Fibroblast of lung (primary cell): ENCODE results near the gene ACBD4. TPM values are rescaled to one million over a fixed set of nuclear protein-coding genes. Genes with fewer than 3 reads are reported as not detected.

Experiments
- DNase-seq, 2 donors: peaks; one replicate each; pipeline versions ENCODE4 v3.0.0 to v3.0.0-alpha.2; 2010; ENCODE audit warnings: low read depth in 2 of 2
- H2AFZ ChIP-seq: 2 replicates; pipeline ENCODE4 v1.5.1; 2012; ENCODE audit warnings: low read length, control low read depth, inconsistent platforms
- H3K27ac ChIP-seq: 2 replicates; pipeline ENCODE4 v1.5.1; 2011; ENCODE audit warnings: low read length, control low read depth; ENCODE audit not compliant: insufficient read depth
- H3K27me3 ChIP-seq: 2 replicates; pipeline ENCODE4 v1.5.1; 2011; ENCODE audit warnings: mild to moderate bottlenecking, low read length; ENCODE audit not compliant: control insufficient read depth, insufficient read depth
- H3K36me3 ChIP-seq: 2 replicates; pipeline ENCODE4 v1.5.1; 2011; ENCODE audit warnings: low read length; ENCODE audit not compliant: control insufficient read depth, insufficient read depth
- H3K4me1 ChIP-seq: 2 replicates; pipeline ENCODE4 v1.5.1; 2011; ENCODE audit warnings: low read length; ENCODE audit not compliant: control insufficient read depth, insufficient read depth; ENCODE audit errors: extremely low read depth
- H3K4me2 ChIP-seq: 2 replicates; pipeline ENCODE4 v1.5.1; 2011; ENCODE audit warnings: low read length, control low read depth; ENCODE audit not compliant: insufficient read depth; ENCODE audit errors: extremely low read depth
- H3K4me3 ChIP-seq, 4 experiments: fragments of 200-600 bp in 1 of 4; sonication (generic) in 1 of 4; replicated peaks in 1 of 4; 2 replicates each; pipeline ENCODE4 v1.5.1; 2011 to 2016; ENCODE audit warnings: low read length in 4 of 4, low read depth in 3 of 4, mild to moderate bottlenecking in 3 of 4, control low read depth in 2 of 4, inconsistent platforms in 1 of 4, mixed read lengths in 1 of 4; ENCODE audit not compliant: insufficient read depth in 1 of 4; ENCODE audit errors: control extremely low read depth in 1 of 4
- H3K79me2 ChIP-seq: 2 replicates; pipeline ENCODE4 v1.5.1; 2012; ENCODE audit warnings: mild to moderate bottlenecking, low read length, inconsistent platforms; ENCODE audit not compliant: control insufficient read depth, insufficient read depth
- H3K9ac ChIP-seq: 2 replicates; pipeline ENCODE4 v1.5.1; 2011; ENCODE audit warnings: mild to moderate bottlenecking, low read length, control low read depth; ENCODE audit not compliant: insufficient read depth
- H3K9me3 ChIP-seq: 2 replicates; pipeline ENCODE4 v1.5.1; 2012; ENCODE audit warnings: low read depth, low read length; ENCODE audit not compliant: control insufficient read depth, insufficient read depth
- H4K20me1 ChIP-seq: 2 replicates; pipeline ENCODE4 v1.5.1; 2011; ENCODE audit warnings: low read length; ENCODE audit not compliant: control insufficient read depth, insufficient read depth; ENCODE audit errors: extremely low read depth
- EZH2 ChIP-seq: IDR thresholded peaks from 2 replicates; pipeline ENCODE4 v1.5.1; 2012; ENCODE audit warnings: low read length, control low read depth, mild to moderate bottlenecking; ENCODE audit errors: missing control alignments
- polyA plus RNA-seq, 2 donors: library from polyadenylated mRNA; depleted of rRNA in 1 of 2; stranded (reverse) in 1 of 2; unstranded in 1 of 2; fragments of >200 nt; gene quantifications; 2 replicates each; pipeline ENCODE4 v1.2.1, GENCODE V29; 2011 to 2012; ENCODE audit warnings: missing spikeins in 1 of 2
- total RNA-seq: library from RNA; depleted of rRNA; stranded (reverse); fragments of >200 nt; gene quantifications from 2 replicates; pipeline ENCODE4 v1.2.1, GENCODE V29; 2014
- TF ChIP-seq, protein P1 (sequence below), 2 donors: IDR thresholded peaks in 1 of 2; conservative IDR thresholded peaks in 1 of 2; 1 replicate in 1 of 2; 2 replicates in 1 of 2; pipeline ENCODE4 v1.5.1; 2011 to 2012; ENCODE audit warnings: low read length in 2 of 2, control low read depth in 1 of 2, inconsistent platforms in 1 of 2, low read depth in 1 of 2, mild to moderate bottlenecking in 1 of 2

The ACBD4 gene
- total and polyA plus RNA-seq, 2 donors (not counting 1 experiment from before 2014, with no cell fraction given): 3.4 to 18.0 TPM

DNA sequence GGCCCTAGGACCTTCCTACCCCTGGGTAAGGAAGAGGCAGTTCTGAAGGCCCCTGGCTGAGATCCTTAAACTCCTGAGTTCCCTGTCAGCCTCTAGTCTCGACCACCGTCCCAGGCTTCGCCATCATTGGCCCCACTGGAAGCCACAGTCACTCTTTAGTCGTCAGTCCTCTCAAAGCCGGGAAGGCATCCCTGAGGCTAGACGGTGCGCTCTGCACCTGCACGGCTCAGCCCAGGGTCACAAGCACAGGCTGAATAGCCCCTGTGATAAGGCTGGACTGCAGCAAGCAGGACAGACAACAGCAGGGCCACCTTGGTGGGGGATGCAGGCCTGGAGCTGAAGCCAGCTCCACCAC lies 9.5 kb downstream of the ACBD4 start:
- DNase-seq: no peak
- TF ChIP-seq, protein P1, sequence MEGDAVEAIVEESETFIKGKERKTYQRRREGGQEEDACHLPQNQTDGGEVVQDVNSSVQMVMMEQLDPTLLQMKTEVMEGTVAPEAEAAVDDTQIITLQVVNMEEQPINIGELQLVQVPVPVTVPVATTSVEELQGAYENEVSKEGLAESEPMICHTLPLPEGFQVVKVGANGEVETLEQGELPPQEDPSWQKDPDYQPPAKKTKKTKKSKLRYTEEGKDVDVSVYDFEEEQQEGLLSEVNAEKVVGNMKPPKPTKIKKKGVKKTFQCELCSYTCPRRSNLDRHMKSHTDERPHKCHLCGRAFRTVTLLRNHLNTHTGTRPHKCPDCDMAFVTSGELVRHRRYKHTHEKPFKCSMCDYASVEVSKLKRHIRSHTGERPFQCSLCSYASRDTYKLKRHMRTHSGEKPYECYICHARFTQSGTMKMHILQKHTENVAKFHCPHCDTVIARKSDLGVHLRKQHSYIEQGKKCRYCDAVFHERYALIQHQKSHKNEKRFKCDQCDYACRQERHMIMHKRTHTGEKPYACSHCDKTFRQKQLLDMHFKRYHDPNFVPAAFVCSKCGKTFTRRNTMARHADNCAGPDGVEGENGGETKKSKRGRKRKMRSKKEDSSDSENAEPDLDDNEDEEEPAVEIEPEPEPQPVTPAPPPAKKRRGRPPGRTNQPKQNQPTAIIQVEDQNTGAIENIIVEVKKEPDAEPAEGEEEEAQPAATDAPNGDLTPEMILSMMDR (conservative IDR thresholded peaks at IDR 0.05 in 1 of 2, IDR thresholded peaks at IDR 0.05 in 1 of 2; ENCODE audit: low read depth in 1 of 2, low read length in 2 of 2): no peak
- TF ChIP-seq EZH2: no peak
- H3K4me2 ChIP-seq: peak overlapping the region; percentile 23
- no peaks in the 10 kb centered on the region for H3K36me3 ChIP-seq
- H3K9ac ChIP-seq: peak overlapping the region; percentile 58
- no peaks in the 10 kb centered on the region for H4K20me1 ChIP-seq
- no peaks in the 10 kb centered on the region for H3K9me3 ChIP-seq
- peaks cover 11% of the 10 kb centered on the region for H3K4me1 ChIP-seq
- no peaks in the 10 kb centered on the region for H3K27me3 ChIP-seq
- H3K4me3 ChIP-seq: no peak overlapping the region
- peaks cover 15% of the 10 kb centered on the region for H3K79me2 ChIP-seq
- H2AFZ ChIP-seq: no peak overlapping the region
- peak overlapping the region; percentile 80 for H3K27ac ChIP-seq

DNA sequence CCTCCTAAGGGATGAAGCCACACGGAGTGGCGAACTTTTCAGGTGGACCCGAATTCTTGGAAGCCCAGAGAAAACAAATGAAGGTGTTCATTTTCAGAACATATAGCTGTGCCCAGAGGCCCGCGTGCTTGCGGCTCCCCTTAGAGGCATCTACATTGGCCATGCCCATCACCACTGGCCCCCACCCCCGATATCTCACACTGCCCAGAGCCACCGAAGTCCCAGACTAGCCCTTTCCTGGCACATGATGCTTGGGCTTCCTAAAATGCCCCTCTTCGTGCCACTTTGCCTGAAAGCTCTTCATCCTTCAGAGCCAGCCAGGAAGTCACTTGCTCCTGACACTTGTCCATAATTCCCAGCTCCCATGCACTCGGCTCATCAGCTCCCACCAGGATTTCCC lies 10.7 kb downstream of the ACBD4 start:
- peak overlapping the region in 1 of 4 experiments; percentile 68 for H3K4me3 ChIP-seq
- H3K4me2 ChIP-seq: no peak overlapping the region
- H3K79me2 ChIP-seq: peaks cover 27% of the 10 kb centered on the region
- H3K4me1 ChIP-seq: peaks cover 11% of the 10 kb centered on the region
- H3K27ac ChIP-seq: no peak overlapping the region
- H3K9me3 ChIP-seq: no peaks in the 10 kb centered on the region
- TF ChIP-seq EZH2: no peak
- TF ChIP-seq, protein P1 (conservative IDR thresholded peaks at IDR 0.05 in 1 of 2, IDR thresholded peaks at IDR 0.05 in 1 of 2; ENCODE audit: low read depth in 1 of 2, low read length in 2 of 2): no peak
- no peak for DNase-seq
- no peaks in the 10 kb centered on the region for H3K36me3 ChIP-seq
- H3K9ac ChIP-seq: no peak overlapping the region
- H3K27me3 ChIP-seq: no peaks in the 10 kb centered on the region
- H2AFZ ChIP-seq: no peak overlapping the region
- no peaks in the 10 kb centered on the region for H4K20me1 ChIP-seq

DNA sequence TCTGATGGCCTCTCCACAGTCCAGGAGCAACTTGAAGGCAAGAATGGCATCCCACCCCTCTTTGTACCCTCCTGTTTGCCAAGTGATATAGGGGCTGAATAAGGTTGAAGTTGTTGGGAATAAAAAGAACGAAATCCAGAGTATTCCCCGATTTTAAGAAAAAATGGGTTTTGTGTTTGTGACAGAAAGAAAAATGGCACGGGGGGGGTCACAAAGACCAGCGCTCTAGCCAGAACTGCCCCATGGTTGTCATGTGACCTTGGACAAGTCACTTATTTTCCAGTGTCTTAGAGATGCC lies 11.1 kb downstream of the ACBD4 start:
- TF ChIP-seq EZH2: no peak
- TF ChIP-seq, protein P1 (conservative IDR thresholded peaks at IDR 0.05 in 1 of 2, IDR thresholded peaks at IDR 0.05 in 1 of 2; ENCODE audit: low read depth in 1 of 2, low read length in 2 of 2): no peak
- no peak overlapping the region for H3K9ac ChIP-seq

More for the DNA sequence above, 11.1 kb downstream of the ACBD4 start:
- no peak for DNase-seq
- no peaks in the 10 kb centered on the region for H3K36me3 ChIP-seq
- no peaks in the 10 kb centered on the region for H3K9me3 ChIP-seq
- peak overlapping the region in 2 of 4 experiments; percentile 68 to 77 for H3K4me3 ChIP-seq
- H3K79me2 ChIP-seq: peaks cover 30% of the 10 kb centered on the region
- no peak overlapping the region for H2AFZ ChIP-seq
- H3K27me3 ChIP-seq: no peaks in the 10 kb centered on the region
- H3K27ac ChIP-seq: no peak overlapping the region
- peaks cover 11% of the 10 kb centered on the region for H3K4me1 ChIP-seq
- peak overlapping the region; percentile 79 for H3K4me2 ChIP-seq
- H4K20me1 ChIP-seq: no peaks in the 10 kb centered on the region
